Measurements from ENCODE around the gene PLCG2.
"Not testable (repeated sequence)": the region's sequence is repeated elsewhere in the genome, so short reads cannot be mapped to it uniquely, and the experiment has no call there.

The PLCG2 gene

GRCh38 chr16:81739503-81739902, 39.6 kb upstream of the PLCG2 start:
- peaks cover 31% of the 10 kb centered on the region for H3F3A ChIP-seq (ENCODE audit: insufficient read depth)
- no peaks in the 10 kb centered on the region for H3K9me3 ChIP-seq (ENCODE audit: insufficient read depth, low read length)
- H2AFZ ChIP-seq (ENCODE audit: low read depth, low read length, severe bottlenecking), result no peak overlapping the region
- no peaks in the 10 kb centered on the region for H4K20me1 ChIP-seq (ENCODE audit: low read depth, low read length)
- peak overlapping the region; percentile 95 for H3K4me2 ChIP-seq (ENCODE audit: low read depth, low read length, poor library complexity, severe bottlenecking)
- peaks cover 37% of the 10 kb centered on the region for H3K79me2 ChIP-seq (ENCODE audit: insufficient read depth, low read length)
- no peaks in the 10 kb centered on the region for H3K36me3 ChIP-seq (ENCODE audit: low read length)
- TF ChIP-seq EZH2phosphoT487 (conservative IDR thresholded peaks at IDR 0.05; ENCODE audit: low read length) (no peak), CTCF (IDR thresholded peaks at IDR 0.05; ENCODE audit: insufficient read depth, low read length, poor library complexity, severe bottlenecking) (no peak)
- H3K4me3 ChIP-seq (ENCODE audit: insufficient read depth, low read length, poor library complexity, severe bottlenecking), result peak overlapping the region; percentile 58
- H3K9me2 ChIP-seq (replicated peaks; ENCODE audit: insufficient read depth, low read length), result no peaks in the 10 kb centered on the region
- H3K27ac ChIP-seq (ENCODE audit: low read depth, low read length), result peak overlapping the region; percentile 97
- H3K9ac ChIP-seq (ENCODE audit: low read length), result peak overlapping the region; percentile 89
- H3K27me3 ChIP-seq (ENCODE audit: low read length), result no peaks in the 10 kb centered on the region

DNA sequence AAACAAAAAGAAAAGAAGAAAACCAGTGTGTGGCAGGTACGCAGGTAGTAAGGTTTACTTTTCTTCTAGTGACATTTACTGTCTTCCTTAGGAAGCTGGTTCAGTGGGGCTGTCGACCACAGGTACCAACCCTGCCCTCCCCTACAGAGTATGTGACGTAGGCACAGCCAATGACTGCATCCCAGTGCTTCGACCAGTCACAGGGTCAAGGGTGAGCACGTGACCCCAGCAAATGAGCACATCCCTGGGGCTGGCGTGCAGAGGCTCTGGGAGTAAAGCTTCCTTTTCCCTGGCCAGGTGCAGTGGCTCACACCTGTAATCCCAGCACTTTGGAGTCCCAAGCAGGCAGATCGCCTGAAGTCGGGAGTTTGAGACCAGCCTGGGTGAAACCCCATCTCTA, 38.9 kb upstream of the PLCG2 start:
- no peak overlapping the region for H2AFZ ChIP-seq (ENCODE audit: low read depth, low read length, severe bottlenecking)
- TF ChIP-seq CTCF (IDR thresholded peaks at IDR 0.05; ENCODE audit: insufficient read depth, low read length, poor library complexity, severe bottlenecking), result no peak
- no peak for TF ChIP-seq EZH2phosphoT487 (conservative IDR thresholded peaks at IDR 0.05; ENCODE audit: low read length)
- no peaks in the 10 kb centered on the region for H3K9me2 ChIP-seq (replicated peaks; ENCODE audit: insufficient read depth, low read length)
- H3K27me3 ChIP-seq (ENCODE audit: low read length), result no peaks in the 10 kb centered on the region
- H3K9me3 ChIP-seq (ENCODE audit: insufficient read depth, low read length), result no peaks in the 10 kb centered on the region
- H3K4me2 ChIP-seq (ENCODE audit: low read depth, low read length, poor library complexity, severe bottlenecking), result peak overlapping the region; percentile 95
- peaks cover 37% of the 10 kb centered on the region for H3K79me2 ChIP-seq (ENCODE audit: insufficient read depth, low read length)
- H4K20me1 ChIP-seq (ENCODE audit: low read depth, low read length), result no peaks in the 10 kb centered on the region
- peak overlapping the region; percentile 58 for H3K4me3 ChIP-seq (ENCODE audit: insufficient read depth, low read length, poor library complexity, severe bottlenecking)
- peak overlapping the region; percentile 97 for H3K27ac ChIP-seq (ENCODE audit: low read depth, low read length)
- peak overlapping the region; percentile 89 for H3K9ac ChIP-seq (ENCODE audit: low read length)
- no peaks in the 10 kb centered on the region for H3K36me3 ChIP-seq (ENCODE audit: low read length)
- peaks cover 34% of the 10 kb centered on the region for H3F3A ChIP-seq (ENCODE audit: insufficient read depth)

DNA sequence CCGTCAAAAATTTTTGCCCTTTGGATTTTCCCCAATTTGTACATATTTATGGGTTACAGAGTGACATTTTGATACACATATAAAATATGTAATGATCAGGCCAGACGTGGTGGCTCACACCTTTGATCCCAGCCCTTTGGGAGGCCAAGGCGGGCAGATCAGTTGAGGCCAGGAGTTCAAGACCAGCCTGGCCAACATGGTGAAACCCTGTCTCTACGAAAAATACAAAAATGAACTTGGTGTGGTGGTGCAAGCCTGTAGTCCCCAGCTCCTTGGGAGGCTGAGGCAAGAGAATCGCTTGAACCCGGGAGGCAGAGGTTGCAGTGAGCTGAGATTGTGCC, 37.7 kb upstream of the PLCG2 start:
- not testable (repeated sequence) for H3K9me3 ChIP-seq (ENCODE audit: insufficient read depth, low read length); H3K9me2 ChIP-seq (replicated peaks; ENCODE audit: insufficient read depth, low read length); H3K27ac ChIP-seq (ENCODE audit: low read depth, low read length); H3K9ac ChIP-seq (ENCODE audit: low read length); H3K27me3 ChIP-seq (ENCODE audit: low read length); H3K36me3 ChIP-seq (ENCODE audit: low read length); H4K20me1 ChIP-seq (ENCODE audit: low read depth, low read length); H2AFZ ChIP-seq (ENCODE audit: low read depth, low read length, severe bottlenecking); H3K4me3 ChIP-seq (ENCODE audit: insufficient read depth, low read length, poor library complexity, severe bottlenecking)
- H3K79me2 ChIP-seq (ENCODE audit: insufficient read depth, low read length), result peaks cover 50% of the 10 kb centered on the region
- peaks cover 35% of the 10 kb centered on the region for H3F3A ChIP-seq (ENCODE audit: insufficient read depth)
- H3K4me2 ChIP-seq (ENCODE audit: low read depth, low read length, poor library complexity, severe bottlenecking), result peak overlapping the region; percentile 95

- Histone ChIP-seq H3F3A (ENCODE audit: insufficient read depth) (peaks cover 37% of the 10 kb centered on the region), H2AFZ (ENCODE audit: low read depth, low read length, severe bottlenecking) (no peak overlapping the region), H3K9me2 (replicated peaks; ENCODE audit: insufficient read depth, low read length) (no peaks in the 10 kb centered on the region), H3K4me3 (ENCODE audit: insufficient read depth, low read length, poor library complexity, severe bottlenecking) (no peak overlapping the region), H3K9ac (ENCODE audit: low read length) (no peak overlapping the region), H3K4me2 (ENCODE audit: low read depth, low read length, poor library complexity, severe bottlenecking) (no peak overlapping the region), H3K9me3 (ENCODE audit: insufficient read depth, low read length) (no peaks in the 10 kb centered on the region), H3K27ac (ENCODE audit: low read depth, low read length) (no peak overlapping the region), H3K79me2 (ENCODE audit: insufficient read depth, low read length) (peaks cover 69% of the 10 kb centered on the region), H3K27me3 (ENCODE audit: low read length) (no peaks in the 10 kb centered on the region), H4K20me1 (ENCODE audit: low read depth, low read length) (no peaks in the 10 kb centered on the region), H3K36me3 (ENCODE audit: low read length) (no peaks in the 10 kb centered on the region)
- TF ChIP-seq EZH2phosphoT487 (conservative IDR thresholded peaks at IDR 0.05; ENCODE audit: low read length) (no peak), CTCF (IDR thresholded peaks at IDR 0.05; ENCODE audit: insufficient read depth, low read length, poor library complexity, severe bottlenecking) (no peak)
Observed at GRCh38 chr16:81744385-81744784, 34.7 kb upstream of the PLCG2 start.
